Thoracic aorta (tissue), 2 donors: ENCODE results near the gene TRPC4. TPM values are rescaled to one million over a fixed set of nuclear protein-coding genes. Genes with fewer than 3 reads are reported as not detected.

Experiments used
- ATAC-seq: fragments of 150-250 bp; one replicate; pipeline ENCODE4 v1.8.0; 2017; ENCODE audit warnings: low read depth; ENCODE audit not compliant: insufficient number of reproducible peaks, low FRiP score
- DNase-seq: peaks from one replicate; pipeline ENCODE4 v3.0.0-alpha.2; 2020; ENCODE audit warnings: low spot score
- H3K27ac ChIP-seq, 2 donors: fragments of 200-600 bp; sonication (generic); 1 replicate in 1 of 2; 2 replicates in 1 of 2; pipeline ENCODE4 v1.5.1; 2016; ENCODE audit warnings: mild to moderate bottlenecking in 2 of 2, moderate library complexity in 2 of 2
- H3K27me3 ChIP-seq: fragments of 200-600 bp; sonication (generic); replicated peaks from 2 replicates; pipeline ENCODE4 v1.6.0; 2016; ENCODE audit warnings: mild to moderate bottlenecking; ENCODE audit not compliant: insufficient read depth
- H3K36me3 ChIP-seq: fragments of 200-600 bp; sonication (generic); one replicate; pipeline ENCODE4 v1.5.1; 2016
- H3K4me1 ChIP-seq, 2 donors: fragments of 200-600 bp; sonication (generic); 1 replicate in 1 of 2; 2 replicates in 1 of 2; pipeline versions ENCODE4 v1.5.1 to v1.6.0; 2016; ENCODE audit warnings: low read depth in 2 of 2, mild to moderate bottlenecking in 1 of 2; ENCODE audit not compliant: control insufficient read depth in 1 of 2
- H3K4me3 ChIP-seq: fragments of 200-600 bp; sonication (generic); 2 replicates; pipeline ENCODE4 v1.5.1; 2016; ENCODE audit warnings: mild to moderate bottlenecking
- H3K9me3 ChIP-seq: fragments of 200-600 bp; sonication (generic); 2 replicates; pipeline ENCODE4 v1.5.1; 2016
- CTCF ChIP-seq: fragments of 200-600 bp; sonication (generic); IDR thresholded peaks from one replicate; pipeline ENCODE4 v1.5.1; 2019; ENCODE audit warnings: antibody characterized with exemption
- total RNA-seq, 2 donors: library from RNA; depleted of rRNA; stranded (reverse); fragments of >200 nt; gene quantifications; one replicate each; pipeline versions ENCODE4 v1.1.0 to v1.2.3, GENCODE V29; 2016

TRPC4 gene
- total RNA-seq, 2 donors from 2014 or later, result 7.1 to 7.6 TPM

- Histone ChIP-seq H3K27ac (no peak overlapping the region), H3K36me3 (no peaks in the 10 kb centered on the region), H3K27me3 (no peaks in the 10 kb centered on the region), H3K4me3 (no peak overlapping the region), H3K4me1 (no peaks in the 10 kb centered on the region), H3K9me3 (no peaks in the 10 kb centered on the region)
- ATAC-seq (no peak), DNase-seq (no peak)
- no peak for TF ChIP-seq CTCF
Observed at GRCh38 chr13:37863708-37864107, 5.9 kb downstream of the TRPC4 start.

DNA sequence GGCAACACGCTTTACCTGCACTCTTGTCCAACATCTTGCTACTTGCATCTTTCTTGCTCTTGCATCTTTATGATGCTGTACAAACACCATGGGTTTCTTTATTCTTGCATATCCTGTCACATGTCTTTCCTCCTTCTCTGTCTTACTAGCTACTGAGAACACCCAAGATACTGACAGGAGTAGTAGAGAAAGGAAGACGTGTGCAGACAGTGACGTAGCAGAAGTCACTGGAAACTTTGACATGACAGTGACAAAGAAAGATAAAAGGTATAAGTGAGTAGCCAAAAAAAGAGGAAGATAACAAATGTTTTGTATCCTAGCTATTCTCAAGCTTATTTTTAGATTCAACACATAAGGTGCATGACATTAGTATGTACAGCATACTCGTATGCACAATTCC, 34.2 kb downstream of the TRPC4 start:
- no peaks in the 10 kb centered on the region for H3K9me3 ChIP-seq
- TF ChIP-seq CTCF, result no peak
- ATAC-seq (no peak), DNase-seq (no peak)
- H3K36me3 ChIP-seq, result no peaks in the 10 kb centered on the region
- H3K27me3 ChIP-seq, result no peaks in the 10 kb centered on the region
- H3K4me1 ChIP-seq, result no peaks in the 10 kb centered on the region
- H3K4me3 ChIP-seq, result no peak overlapping the region
- H3K27ac ChIP-seq, result no peak overlapping the region

GRCh38 chr13:37833411-37833810, 36.2 kb downstream of the TRPC4 start:
- Histone ChIP-seq H3K27ac (no peak overlapping the region), H3K4me3 (no peak overlapping the region), H3K27me3 (no peaks in the 10 kb centered on the region), H3K9me3 (no peaks in the 10 kb centered on the region), H3K36me3 (no peaks in the 10 kb centered on the region), H3K4me1 (no peaks in the 10 kb centered on the region)
- ATAC-seq, result no peak
- no peak for DNase-seq
- TF ChIP-seq CTCF, result no peak

DNA sequence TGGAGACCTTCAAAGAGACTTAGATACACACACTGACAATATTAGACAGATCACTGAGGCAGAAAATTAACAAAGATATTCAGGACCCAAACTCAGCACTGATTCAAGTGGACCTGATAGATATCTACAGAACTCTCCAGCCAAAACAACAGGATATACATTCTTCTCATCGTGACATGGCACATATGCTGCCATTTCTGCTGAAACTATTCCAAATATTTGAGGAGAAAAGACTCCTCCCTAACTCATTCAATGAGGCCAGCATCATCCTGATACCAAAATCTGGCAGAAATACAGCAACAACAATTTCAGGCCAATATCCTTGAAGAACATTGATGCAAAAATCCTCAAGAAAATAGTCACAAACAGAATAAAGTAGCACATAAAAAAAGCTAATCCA, 53.3 kb downstream of the TRPC4 start:
- H3K36me3 ChIP-seq, result no peaks in the 10 kb centered on the region
- no peaks in the 10 kb centered on the region for H3K27me3 ChIP-seq
- no peak for TF ChIP-seq CTCF
- no peak for ATAC-seq
- no peaks in the 10 kb centered on the region for H3K9me3 ChIP-seq
- H3K4me3 ChIP-seq, result no peak overlapping the region
- no peaks in the 10 kb centered on the region for H3K4me1 ChIP-seq
- DNase-seq, result no peak
- H3K27ac ChIP-seq, result no peak overlapping the region

DNA sequence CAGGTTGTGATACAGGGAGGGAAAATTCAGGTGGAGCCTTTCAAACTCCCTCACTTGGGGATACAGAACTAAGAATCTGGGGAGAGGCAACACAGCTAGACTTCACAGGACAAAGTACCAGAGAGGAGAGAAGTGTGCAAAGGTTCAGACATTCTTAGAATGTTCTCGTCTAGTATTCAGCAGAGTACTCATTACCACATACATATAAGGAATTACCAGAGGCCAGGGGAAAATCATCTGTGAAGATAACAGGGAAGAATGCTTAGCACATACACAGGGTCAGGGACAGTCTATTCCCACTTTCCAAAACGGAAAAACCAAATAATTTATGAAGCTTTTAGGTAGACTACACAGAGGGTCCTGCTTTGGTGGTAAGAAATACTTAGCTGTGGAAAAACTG, 58.1 kb downstream of the TRPC4 start:
- Histone ChIP-seq H3K36me3 (no peaks in the 10 kb centered on the region), H3K9me3 (no peaks in the 10 kb centered on the region), H3K27ac (no peak overlapping the region), H3K4me3 (no peak overlapping the region), H3K27me3 (no peaks in the 10 kb centered on the region), H3K4me1 (no peaks in the 10 kb centered on the region)
- DNase-seq (no peak), ATAC-seq (no peak)
- TF ChIP-seq CTCF, result no peak
